H9 (cell line): ENCODE data around the gene PLD4. TPM values are rescaled to one million over a fixed set of nuclear protein-coding genes. Genes with fewer than 3 reads are reported as not detected.

ENCODE experiments used
- DNase-seq: peaks from one replicate; pipeline ENCODE4 v3.0.0-alpha.2; 2017
- H2AFZ ChIP-seq: one replicate; pipeline ENCODE4 v1.6.1; 2013; ENCODE audit warnings: mild to moderate bottlenecking, low read length, control low read depth, moderate library complexity
- H2AK5ac ChIP-seq: 2 replicates; pipeline ENCODE4 v1.6.1; 2013; ENCODE audit warnings: low read length, control low read depth, mixed read lengths; ENCODE audit not compliant: insufficient read length
- H2BK120ac ChIP-seq: one replicate; pipeline ENCODE4 v1.6.1; 2013; ENCODE audit warnings: low read depth, mild to moderate bottlenecking, low read length, control low read depth, inconsistent platforms; ENCODE audit not compliant: poor library complexity, severe bottlenecking
- H2BK12ac ChIP-seq: 2 replicates; pipeline ENCODE4 v1.6.1; 2013; ENCODE audit warnings: low read length, control low read depth, mixed read lengths, low read depth; ENCODE audit not compliant: insufficient read length
- H2BK15ac ChIP-seq: 2 replicates; pipeline ENCODE4 v1.6.1; 2013; ENCODE audit warnings: low read depth, low read length, control low read depth
- H2BK20ac ChIP-seq: one replicate; pipeline ENCODE4 v1.6.1; 2013; ENCODE audit warnings: low read depth, mild to moderate bottlenecking, low read length, control low read depth, inconsistent platforms; ENCODE audit not compliant: poor library complexity, severe bottlenecking
- H2BK5ac ChIP-seq: 2 replicates; pipeline ENCODE4 v1.6.1; 2013; ENCODE audit warnings: low read length, control low read depth, mixed read lengths; ENCODE audit not compliant: insufficient read length
- H3K14ac ChIP-seq: 2 replicates; pipeline ENCODE4 v1.6.1; 2013; ENCODE audit warnings: low read length, control low read depth; ENCODE audit not compliant: insufficient read depth
- H3K18ac ChIP-seq: 2 replicates; pipeline ENCODE4 v1.6.1; 2013; ENCODE audit warnings: low read depth, mild to moderate bottlenecking, mixed read lengths, low read length, control low read depth; ENCODE audit not compliant: insufficient read length
- H3K23ac ChIP-seq: 2 replicates; pipeline ENCODE4 v1.6.1; 2013; ENCODE audit warnings: low read length, control low read depth, mixed read lengths, low read depth; ENCODE audit not compliant: insufficient read length
- H3K23me2 ChIP-seq: 2 replicates; pipeline ENCODE4 v1.6.1; 2013; ENCODE audit warnings: low read depth, mild to moderate bottlenecking, mixed read lengths, low read length, control low read depth; ENCODE audit not compliant: insufficient read length, poor library complexity, severe bottlenecking
- H3K27ac ChIP-seq: 2 replicates; pipeline ENCODE4 v1.5.1; 2013; ENCODE audit warnings: low read length, control low read depth, mixed read lengths, low read depth; ENCODE audit not compliant: insufficient read length
- H3K27me3 ChIP-seq: 2 replicates; pipeline ENCODE4 v1.6.1; 2013; ENCODE audit warnings: low read length, control low read depth, inconsistent platforms; ENCODE audit not compliant: insufficient read depth
- H3K4ac ChIP-seq: 2 replicates; pipeline ENCODE4 v1.6.1; 2013; ENCODE audit warnings: low read depth, mild to moderate bottlenecking, control low read depth, inconsistent platforms, low read length, moderate library complexity
- H3K4me1 ChIP-seq: 2 replicates; pipeline ENCODE4 v1.6.1; 2013; ENCODE audit warnings: low read length, control low read depth, inconsistent platforms; ENCODE audit not compliant: insufficient read depth
- H3K4me2 ChIP-seq: 2 replicates; pipeline ENCODE4 v1.6.1; 2013; ENCODE audit warnings: low read length, control low read depth, mixed read lengths; ENCODE audit not compliant: insufficient read length, insufficient read depth
- H3K56ac ChIP-seq: 2 replicates; pipeline ENCODE4 v1.6.1; 2013; ENCODE audit warnings: low read depth, mild to moderate bottlenecking, mixed read lengths, low read length, control low read depth; ENCODE audit not compliant: insufficient read length
- H3K79me1 ChIP-seq: 2 replicates; pipeline ENCODE4 v1.6.1; 2013; ENCODE audit warnings: low read depth, mild to moderate bottlenecking, moderate library complexity, low read length, control low read depth, inconsistent platforms; ENCODE audit not compliant: insufficient read depth, poor library complexity, severe bottlenecking
- H3K79me2 ChIP-seq: 2 replicates; pipeline ENCODE4 v1.6.1; 2013; ENCODE audit warnings: low read length, control low read depth, inconsistent platforms; ENCODE audit not compliant: insufficient read depth
- H3K9ac ChIP-seq: 2 replicates; pipeline ENCODE4 v1.6.1; 2013; ENCODE audit warnings: low read length, control low read depth, mixed read lengths; ENCODE audit not compliant: insufficient read length; ENCODE audit errors: extremely low read depth
- H3K9me3 ChIP-seq: one replicate; pipeline ENCODE4 v1.6.1; 2013; ENCODE audit warnings: low read depth, low read length, inconsistent platforms; ENCODE audit not compliant: control insufficient read depth
- H3T11ph ChIP-seq: one replicate; pipeline ENCODE4 v1.6.1; 2013; ENCODE audit warnings: mild to moderate bottlenecking, low read length, control low read depth, inconsistent platforms
- H4K20me1 ChIP-seq: one replicate; pipeline ENCODE4 v1.6.1; 2013; ENCODE audit not compliant: control insufficient read depth, insufficient read length, insufficient read depth
- H4K5ac ChIP-seq: 2 replicates; pipeline ENCODE4 v1.6.1; 2013; ENCODE audit warnings: low read depth, mild to moderate bottlenecking, mixed read lengths, low read length, control low read depth; ENCODE audit not compliant: insufficient read length
- H4K8ac ChIP-seq: replicated peaks from 2 replicates; pipeline ENCODE4 v1.6.1; 2013; ENCODE audit warnings: low read length, control low read depth, mixed read lengths, low read depth; ENCODE audit not compliant: insufficient read length
- H4K91ac ChIP-seq: 2 replicates; pipeline ENCODE4 v1.6.1; 2013; ENCODE audit warnings: low read depth, mild to moderate bottlenecking, moderate library complexity, mixed read lengths, low read length, control low read depth; ENCODE audit not compliant: insufficient read length
- H3K27ac Mint-ChIP-seq, 3 experiments: 2 replicates in 2 of 3; 3 replicates in 1 of 3; pipeline ENCODE4 v1.8.0; 2020 to 2021; ENCODE audit warnings: mixed read lengths in 3 of 3, mild to moderate bottlenecking in 1 of 3, moderate library complexity in 1 of 3
- H3K27me3 Mint-ChIP-seq: 2 replicates; pipeline ENCODE4 v1.8.0; 2021; ENCODE audit warnings: low read depth, mild to moderate bottlenecking, moderate library complexity, mixed read lengths
- H3K36me3 Mint-ChIP-seq, 3 experiments: 2 replicates in 2 of 3; 3 replicates in 1 of 3; pipeline ENCODE4 v1.8.0; 2020 to 2021; ENCODE audit warnings: low read depth in 3 of 3, mixed read lengths in 3 of 3; ENCODE audit not compliant: insufficient read depth in 1 of 3
- H3K4me1 Mint-ChIP-seq, 2 experiments: 2 replicates each; pipeline ENCODE4 v1.8.0; 2020; ENCODE audit warnings: mixed read lengths in 2 of 2
- H3K4me3 Mint-ChIP-seq, 2 experiments: 2 replicates in 1 of 2; 3 replicates in 1 of 2; pipeline ENCODE4 v1.8.0; 2020 to 2021; ENCODE audit warnings: mild to moderate bottlenecking in 2 of 2, mixed read lengths in 2 of 2, moderate library complexity in 1 of 2
- H3K9me3 Mint-ChIP-seq, 2 experiments: 2 replicates in 1 of 2; 3 replicates in 1 of 2; pipeline ENCODE4 v1.8.0; 2020; ENCODE audit warnings: mild to moderate bottlenecking in 2 of 2, mixed read lengths in 2 of 2, moderate library complexity in 1 of 2
- CTCF ChIP-seq: fragments of 200-600 bp; sonication (generic); conservative IDR thresholded peaks from 3 replicates; pipeline ENCODE4 v1.8.0; 2021; ENCODE audit warnings: antibody characterized with exemption, mild to moderate bottlenecking
- WGBS: extraction: QIAGEN DNeasy Blood & Tissue Kit; methylation state at CpG from one replicate; pipeline ENCODE4 v1.1.7; 2013; ENCODE audit warnings: missing lambda C conversion rate, low lambda C conversion rate, mixed read lengths; ENCODE audit not compliant: insufficient read length; ENCODE audit errors: extremely low coverage; 5-methylcytosine and 5-hydroxymethylcytosine counted together
- total RNA-seq: library from RNA; stranded (reverse); gene quantifications from 2 replicates; pipeline ENCODE4 v1.2.1, GENCODE V29; 2021

The PLD4 gene
- total RNA-seq, 1 experiment from 2014 or later: not detected

GRCh38 chr14:104954746-104955395 is 30.2 kb downstream of the PLD4 start:
- no peaks in the 10 kb centered on the region; a peak in 1 of 7 replicates for H3K36me3 Mint-ChIP-seq
- H4K20me1 ChIP-seq: no peaks in the 10 kb centered on the region
- no peaks in the 10 kb centered on the region for H3K4me1 ChIP-seq
- DNase-seq: no peak
- H3K27me3 ChIP-seq: no peaks in the 10 kb centered on the region
- H2AK5ac ChIP-seq: no peak overlapping the region
- H3K9ac ChIP-seq: no peak overlapping the region
- H3K4ac ChIP-seq: no peak overlapping the region
- no peak overlapping the region for H4K8ac ChIP-seq
- H3K56ac ChIP-seq: no peak overlapping the region
- no peak overlapping the region for H2BK5ac ChIP-seq
- no peak overlapping the region for H3K4me3 Mint-ChIP-seq
- no peak overlapping the region for H2BK120ac ChIP-seq
- H3K4me1 Mint-ChIP-seq: no peaks in the 10 kb centered on the region
- H4K91ac ChIP-seq: no peak overlapping the region
- no peaks in the 10 kb centered on the region for H3K9me3 ChIP-seq
- H3K14ac ChIP-seq: no peak overlapping the region
- H3T11ph ChIP-seq: no peak overlapping the region
- no peak overlapping the region for H2BK20ac ChIP-seq
- no peak overlapping the region for H4K5ac ChIP-seq
- no peak overlapping the region for H3K23ac ChIP-seq
- no peaks in the 10 kb centered on the region for H3K79me2 ChIP-seq
- H2AFZ ChIP-seq: no peak overlapping the region
- H3K9me3 Mint-ChIP-seq: peaks cover 0 to 11% of the 10 kb centered on the region in 2 experiments; a peak in 2 of 5 replicates
- H3K18ac ChIP-seq: no peak overlapping the region
- no peak overlapping the region for H2BK12ac ChIP-seq
- no peaks in the 10 kb centered on the region for H3K23me2 ChIP-seq
- H3K79me1 ChIP-seq: no peaks in the 10 kb centered on the region
- no peak overlapping the region for H3K27ac Mint-ChIP-seq
- no peak for TF ChIP-seq CTCF
- H2BK15ac ChIP-seq: no peak overlapping the region
- peaks cover 24% of the 10 kb centered on the region for H3K27me3 Mint-ChIP-seq
- no CpG with 5 or more reads among the region's 13 CpGs for WGBS
- H3K4me2 ChIP-seq: no peak overlapping the region
- no peak overlapping the region for H3K27ac ChIP-seq
